ENCODE results near the gene TMPRSS2.

TMPRSS2 gene

DNA sequence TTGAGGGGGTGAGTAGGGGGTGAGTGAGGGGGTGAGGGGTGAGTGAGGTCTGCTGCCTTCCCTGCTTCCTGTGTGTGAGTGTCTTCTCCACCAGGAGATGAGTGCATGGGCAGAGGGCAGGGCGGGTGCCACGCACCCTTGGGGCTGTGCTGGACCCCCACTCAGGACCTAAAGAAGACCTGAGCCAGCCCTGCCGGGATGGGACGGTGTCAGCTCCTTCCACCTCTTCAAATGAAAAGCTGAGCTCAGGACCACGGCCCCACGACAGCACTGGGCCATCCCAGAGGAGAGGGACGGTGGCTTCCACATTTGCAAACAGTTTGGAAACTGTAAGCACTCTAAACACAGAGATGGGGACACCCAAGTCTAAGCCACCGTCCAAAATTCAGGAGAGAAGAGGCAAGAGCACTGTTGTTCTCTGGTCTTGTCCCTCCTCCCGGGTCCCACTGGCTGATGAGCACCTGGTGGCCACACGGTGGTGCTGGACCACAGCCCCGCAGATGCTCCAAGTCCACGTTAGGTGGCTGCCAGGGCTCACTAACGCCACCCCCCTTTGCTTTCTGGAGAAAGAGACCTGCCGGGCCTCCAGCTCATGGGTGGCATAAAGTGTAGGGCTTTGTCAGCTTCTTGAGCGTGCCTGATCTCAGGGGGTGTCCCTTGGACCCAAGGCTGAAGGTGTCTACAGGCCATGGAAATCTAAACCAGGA is 32.1 kb downstream of the TMPRSS2 start:
- TF ChIP-seq, protein P1, sequence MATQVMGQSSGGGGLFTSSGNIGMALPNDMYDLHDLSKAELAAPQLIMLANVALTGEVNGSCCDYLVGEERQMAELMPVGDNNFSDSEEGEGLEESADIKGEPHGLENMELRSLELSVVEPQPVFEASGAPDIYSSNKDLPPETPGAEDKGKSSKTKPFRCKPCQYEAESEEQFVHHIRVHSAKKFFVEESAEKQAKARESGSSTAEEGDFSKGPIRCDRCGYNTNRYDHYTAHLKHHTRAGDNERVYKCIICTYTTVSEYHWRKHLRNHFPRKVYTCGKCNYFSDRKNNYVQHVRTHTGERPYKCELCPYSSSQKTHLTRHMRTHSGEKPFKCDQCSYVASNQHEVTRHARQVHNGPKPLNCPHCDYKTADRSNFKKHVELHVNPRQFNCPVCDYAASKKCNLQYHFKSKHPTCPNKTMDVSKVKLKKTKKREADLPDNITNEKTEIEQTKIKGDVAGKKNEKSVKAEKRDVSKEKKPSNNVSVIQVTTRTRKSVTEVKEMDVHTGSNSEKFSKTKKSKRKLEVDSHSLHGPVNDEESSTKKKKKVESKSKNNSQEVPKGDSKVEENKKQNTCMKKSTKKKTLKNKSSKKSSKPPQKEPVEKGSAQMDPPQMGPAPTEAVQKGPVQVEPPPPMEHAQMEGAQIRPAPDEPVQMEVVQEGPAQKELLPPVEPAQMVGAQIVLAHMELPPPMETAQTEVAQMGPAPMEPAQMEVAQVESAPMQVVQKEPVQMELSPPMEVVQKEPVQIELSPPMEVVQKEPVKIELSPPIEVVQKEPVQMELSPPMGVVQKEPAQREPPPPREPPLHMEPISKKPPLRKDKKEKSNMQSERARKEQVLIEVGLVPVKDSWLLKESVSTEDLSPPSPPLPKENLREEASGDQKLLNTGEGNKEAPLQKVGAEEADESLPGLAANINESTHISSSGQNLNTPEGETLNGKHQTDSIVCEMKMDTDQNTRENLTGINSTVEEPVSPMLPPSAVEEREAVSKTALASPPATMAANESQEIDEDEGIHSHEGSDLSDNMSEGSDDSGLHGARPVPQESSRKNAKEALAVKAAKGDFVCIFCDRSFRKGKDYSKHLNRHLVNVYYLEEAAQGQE (IDR thresholded peaks at IDR 0.05; ENCODE audit: insufficient read depth in 1 of 2, low read depth in 2 of 2, low read length in 2 of 2) = no peak
- no peak for TF ChIP-seq SIN3A (IDR thresholded peaks at IDR 0.05; ENCODE audit: borderline replicate concordance, insufficient read depth, low read length)
- TF ChIP-seq POLR2AphosphoS5 (IDR thresholded peaks at IDR 0.05; ENCODE audit: low read depth, low read length) = no peak
- no peak for TF ChIP-seq TAF1 (IDR thresholded peaks at IDR 0.05; ENCODE audit: borderline replicate concordance, insufficient read depth, low read length)
- no peak for TF ChIP-seq FOXP2 (optimal IDR thresholded peaks at IDR 0.05; ENCODE audit: borderline replicate concordance, extremely low read depth, extremely low read length, insufficient read depth)

DNA sequence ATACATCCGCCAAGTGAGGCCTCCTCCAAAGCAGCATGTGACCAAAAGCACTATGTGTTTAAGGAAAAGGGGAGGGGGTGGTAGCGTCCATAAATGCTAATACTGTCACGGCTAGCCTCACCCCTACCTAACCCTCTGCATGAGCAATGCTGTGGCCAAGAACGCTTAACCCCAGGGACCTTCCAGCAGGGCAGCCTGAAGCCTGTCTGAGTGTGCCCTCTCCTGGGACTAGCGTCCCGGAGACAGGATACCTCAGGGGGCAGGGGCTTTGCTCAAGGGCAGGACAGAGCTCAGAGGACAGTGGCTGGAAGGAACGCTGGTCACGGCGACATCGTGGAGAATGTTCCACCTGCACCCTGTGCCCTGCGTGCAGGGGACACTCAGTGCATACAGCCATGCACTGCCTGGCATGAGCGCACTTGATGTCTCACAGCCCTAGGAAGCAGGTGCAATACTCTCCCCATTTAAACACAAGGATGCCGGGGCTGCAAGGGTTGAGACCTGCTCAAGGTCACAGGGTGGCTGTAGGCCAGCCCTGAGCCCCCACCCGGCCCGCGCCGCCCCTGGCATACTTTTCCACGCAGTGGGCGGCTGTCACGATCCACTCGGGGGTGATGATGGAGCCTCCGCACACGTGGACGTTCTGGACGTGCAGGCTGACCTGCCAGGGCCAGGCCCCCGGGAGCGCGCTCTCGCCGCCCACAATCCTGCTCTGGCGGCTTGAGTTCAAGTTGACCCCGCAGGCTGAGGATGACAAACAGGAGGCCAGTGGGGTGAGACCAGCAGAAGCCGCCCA is 35.0 kb downstream of the TMPRSS2 start:
- TF ChIP-seq TAF1 (IDR thresholded peaks at IDR 0.05; ENCODE audit: borderline replicate concordance, insufficient read depth, low read length) = no peak
- no peak for TF ChIP-seq FOXP2 (optimal IDR thresholded peaks at IDR 0.05; ENCODE audit: borderline replicate concordance, extremely low read depth, extremely low read length, insufficient read depth)
- TF ChIP-seq, protein P1 (IDR thresholded peaks at IDR 0.05; ENCODE audit: insufficient read depth in 1 of 2, low read depth in 2 of 2, low read length in 2 of 2) = no peak
- TF ChIP-seq SIN3A (IDR thresholded peaks at IDR 0.05; ENCODE audit: borderline replicate concordance, insufficient read depth, low read length) = no peak
- no peak for TF ChIP-seq POLR2AphosphoS5 (IDR thresholded peaks at IDR 0.05; ENCODE audit: low read depth, low read length)

DNA sequence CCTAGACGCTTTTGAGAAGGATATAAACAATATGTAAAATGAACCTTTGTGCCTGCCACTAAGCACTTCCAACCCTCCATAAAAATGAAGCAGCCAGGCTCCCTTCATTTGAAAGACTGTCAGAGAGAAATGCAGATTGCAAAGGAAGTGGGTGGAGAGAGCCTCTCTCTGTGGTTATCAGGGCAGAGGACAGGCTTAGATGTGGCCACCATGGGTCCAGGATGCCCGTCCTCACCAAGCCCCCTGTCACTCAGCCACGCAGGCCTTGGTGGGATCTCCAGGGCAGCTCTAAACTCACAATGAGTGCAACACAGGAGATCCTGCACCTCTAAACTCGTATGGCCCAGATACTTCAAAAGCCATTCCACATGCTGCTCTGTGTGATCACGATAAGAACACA is 37.9 kb downstream of the TMPRSS2 start:
- TF ChIP-seq TAF1 (IDR thresholded peaks at IDR 0.05; ENCODE audit: borderline replicate concordance, insufficient read depth, low read length) (no peak), POLR2AphosphoS5 (IDR thresholded peaks at IDR 0.05; ENCODE audit: low read depth, low read length) (no peak), SIN3A (IDR thresholded peaks at IDR 0.05; ENCODE audit: borderline replicate concordance, insufficient read depth, low read length) (no peak), FOXP2 (optimal IDR thresholded peaks at IDR 0.05; ENCODE audit: borderline replicate concordance, extremely low read depth, extremely low read length, insufficient read depth) (no peak)
- TF ChIP-seq, protein P1 (IDR thresholded peaks at IDR 0.05; ENCODE audit: insufficient read depth in 1 of 2, low read depth in 2 of 2, low read length in 2 of 2) = no peak

DNA sequence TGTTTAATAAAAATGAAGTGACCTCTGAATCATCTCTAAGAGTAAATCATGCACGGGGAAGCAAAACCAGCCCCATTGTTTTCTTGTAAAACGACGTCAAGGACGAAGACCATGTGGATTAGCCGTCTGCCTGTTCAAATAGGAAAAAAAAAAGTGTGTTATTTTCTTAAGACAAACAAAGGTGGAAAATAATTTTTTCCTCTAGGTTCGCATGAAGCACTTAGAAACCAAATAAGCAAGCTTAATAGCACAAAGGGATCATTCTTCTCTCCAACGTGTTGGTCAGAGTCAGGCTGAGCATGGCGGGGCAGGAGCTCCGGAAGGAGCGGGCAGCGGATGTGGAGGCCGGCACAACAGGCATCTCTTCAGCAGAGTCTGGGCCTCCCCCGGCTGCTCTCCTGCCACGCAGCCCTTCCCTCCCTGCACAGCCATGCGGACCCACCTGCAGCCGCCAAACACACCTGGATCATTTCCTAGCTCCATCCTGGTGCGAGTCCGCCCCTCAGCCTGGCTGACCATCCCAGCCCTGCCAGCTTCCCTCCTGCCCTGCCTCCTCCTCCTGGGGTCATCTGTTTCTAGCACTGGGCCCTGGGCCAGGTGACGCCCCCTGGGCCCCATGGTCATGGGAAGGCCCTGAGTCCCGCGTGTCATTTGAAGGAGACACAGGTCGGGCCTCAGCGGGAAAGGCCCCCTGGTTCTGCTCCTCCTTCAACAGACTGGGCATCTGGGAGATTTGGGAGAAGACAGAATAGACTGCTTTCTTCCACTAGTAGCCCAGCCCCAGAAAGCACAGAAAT is 41.7 kb downstream of the TMPRSS2 start:
- TF ChIP-seq FOXP2 (optimal IDR thresholded peaks at IDR 0.05; ENCODE audit: borderline replicate concordance, extremely low read depth, extremely low read length, insufficient read depth) (no peak), POLR2AphosphoS5 (IDR thresholded peaks at IDR 0.05; ENCODE audit: low read depth, low read length) (no peak), SIN3A (IDR thresholded peaks at IDR 0.05; ENCODE audit: borderline replicate concordance, insufficient read depth, low read length) (no peak), TAF1 (IDR thresholded peaks at IDR 0.05; ENCODE audit: borderline replicate concordance, insufficient read depth, low read length) (no peak)
- TF ChIP-seq, protein P1 (IDR thresholded peaks at IDR 0.05; ENCODE audit: insufficient read depth in 1 of 2, low read depth in 2 of 2, low read length in 2 of 2) = no peak
